Mucosa of rectum (tissue), 2 donors: ENCODE measurements around the gene ANP32B.
"Not testable (repeated sequence)": the region's sequence is repeated elsewhere in the genome, so short reads cannot be mapped to it uniquely, and the experiment has no call there.

Source experiments
- H3K27ac ChIP-seq, 2 donors: one replicate each; pipeline ENCODE4 v1.7.0; 2013; ENCODE audit warnings: inconsistent platforms in 2 of 2, low read depth in 2 of 2, low read length in 2 of 2
- H3K27me3 ChIP-seq, 2 donors: one replicate each; pipeline ENCODE4 v1.7.0; 2013; ENCODE audit warnings: low read length in 2 of 2; ENCODE audit not compliant: control insufficient read depth in 2 of 2, insufficient read depth in 2 of 2
- H3K36me3 ChIP-seq, 2 donors: one replicate each; pipeline ENCODE4 v1.7.0; 2013; ENCODE audit warnings: low read length in 2 of 2; ENCODE audit not compliant: control insufficient read depth in 2 of 2, insufficient read depth in 2 of 2
- H3K4me1 ChIP-seq, 2 donors: one replicate each; pipeline ENCODE4 v1.7.0; 2013; ENCODE audit warnings: low read length in 2 of 2, mild to moderate bottlenecking in 1 of 2; ENCODE audit not compliant: control insufficient read depth in 2 of 2, insufficient read depth in 2 of 2
- H3K4me3 ChIP-seq, 2 donors: one replicate each; pipeline ENCODE4 v1.7.0; 2013; ENCODE audit warnings: low read length in 2 of 2
- H3K9ac ChIP-seq, 2 donors: one replicate each; pipeline ENCODE4 v1.7.0; 2013; ENCODE audit warnings: low read length in 2 of 2, low read depth in 1 of 2, mild to moderate bottlenecking in 1 of 2
- H3K9me3 ChIP-seq, 2 donors: one replicate each; pipeline ENCODE4 v1.7.0; 2013; ENCODE audit warnings: low read length in 2 of 2; ENCODE audit not compliant: control insufficient read depth in 2 of 2
- donor health status: healthy.
- donor health status: Normal muscosa, but diverticular disease.

ANP32B gene

GRCh38 chr9:98019869-98020268 lies 36.7 kb downstream of the ANP32B start:
- Histone ChIP-seq H3K27ac (peak overlapping the region; percentile 78 to 83), H3K36me3 (peaks cover 28 to 36% of the 10 kb centered on the region in 2 donors)

GRCh38 chr9:98020476-98021145 lies 37.5 kb downstream of the ANP32B start:
- no peaks in the 10 kb centered on the region for H3K27me3 ChIP-seq
- H3K9me3 ChIP-seq = no peaks in the 10 kb centered on the region
- H3K4me3 ChIP-seq = no peak overlapping the region
- H3K36me3 ChIP-seq = peaks cover 22 to 29% of the 10 kb centered on the region in 2 donors
- H3K4me1 ChIP-seq = peaks cover 13 to 15% of the 10 kb centered on the region in 2 donors
- peak overlapping the region in 1 of 2 donors; percentile 83 for H3K27ac ChIP-seq
- H3K9ac ChIP-seq = no peak overlapping the region

More at GRCh38 chr9:98019869-98020268, 36.7 kb downstream of the ANP32B start:
- H3K4me3 ChIP-seq, H3K27me3 ChIP-seq, H3K9me3 ChIP-seq: not testable (repeated sequence)
- peak overlapping the region in 1 of 2 donors; percentile 2 for H3K9ac ChIP-seq
- H3K4me1 ChIP-seq = peaks cover 13 to 15% of the 10 kb centered on the region in 2 donors

GRCh38 chr9:98021306-98022040 lies 38.3 kb downstream of the ANP32B start:
- no peak overlapping the region for H3K27ac ChIP-seq
- H3K9ac ChIP-seq = no peak overlapping the region
- H3K27me3 ChIP-seq = no peaks in the 10 kb centered on the region
- H3K9me3 ChIP-seq = no peaks in the 10 kb centered on the region
- H3K4me1 ChIP-seq = peaks cover 13 to 15% of the 10 kb centered on the region in 2 donors
- H3K36me3 ChIP-seq = peaks cover 17 to 23% of the 10 kb centered on the region in 2 donors
- H3K4me3 ChIP-seq = no peak overlapping the region

GRCh38 chr9:98022447-98022846 lies 39.3 kb downstream of the ANP32B start:
- Histone ChIP-seq H3K9ac (no peak overlapping the region), H3K27ac (no peak overlapping the region), H3K9me3 (no peaks in the 10 kb centered on the region), H3K36me3 (peaks cover 8 to 22% of the 10 kb centered on the region in 2 donors), H3K4me3 (no peak overlapping the region), H3K4me1 (peaks cover 13 to 15% of the 10 kb centered on the region in 2 donors), H3K27me3 (no peaks in the 10 kb centered on the region)

- Histone ChIP-seq H3K36me3 (peaks cover 0 to 7% of the 10 kb centered on the region in 2 donors), H3K4me3 (no peak overlapping the region), H3K9me3 (no peaks in the 10 kb centered on the region), H3K9ac (no peak overlapping the region), H3K4me1 (peaks cover under 1% of the 10 kb centered on the region in 2 donors), H3K27ac (no peak overlapping the region), H3K27me3 (no peaks in the 10 kb centered on the region)
These were observed 41.6 kb downstream of the ANP32B start for GRCh38 chr9:98024702-98025101.

- Histone ChIP-seq H3K36me3 (no peaks in the 10 kb centered on the region), H3K27me3 (no peaks in the 10 kb centered on the region), H3K27ac (no peak overlapping the region), H3K4me3 (no peak overlapping the region), H3K9ac (no peak overlapping the region), H3K9me3 (no peaks in the 10 kb centered on the region), H3K4me1 (peaks cover 0 to 3% of the 10 kb centered on the region in 2 donors)
These were observed 48.0 kb downstream of the ANP32B start for GRCh38 chr9:98031169-98031568.

- no peak overlapping the region for H3K27ac ChIP-seq
- H3K27me3 ChIP-seq = no peaks in the 10 kb centered on the region
- H3K4me3 ChIP-seq = no peak overlapping the region
- H3K9ac ChIP-seq = no peak overlapping the region
- H3K9me3 ChIP-seq = no peaks in the 10 kb centered on the region
- no peaks in the 10 kb centered on the region for H3K36me3 ChIP-seq
- peaks cover 0 to 3% of the 10 kb centered on the region in 2 donors for H3K4me1 ChIP-seq
These were observed 48.8 kb downstream of the ANP32B start for GRCh38 chr9:98031935-98032334.

GRCh38 chr9:98034593-98035546 lies 51.7 kb downstream of the ANP32B start:
- Histone ChIP-seq H3K4me3 (peak overlapping the region in 1 of 2 donors; percentile 28), H3K36me3 (no peaks in the 10 kb centered on the region), H3K27me3 (no peaks in the 10 kb centered on the region), H3K9ac (no peak overlapping the region), H3K9me3 (no peaks in the 10 kb centered on the region), H3K4me1 (peaks cover 3 to 10% of the 10 kb centered on the region in 2 donors), H3K27ac (no peak overlapping the region)

GRCh38 chr9:98037357-98037756 lies 54.2 kb downstream of the ANP32B start:
- Histone ChIP-seq H3K27me3 (no peaks in the 10 kb centered on the region), H3K4me1 (peaks cover 3 to 10% of the 10 kb centered on the region in 2 donors), H3K9ac (no peak overlapping the region), H3K27ac (no peak overlapping the region), H3K9me3 (no peaks in the 10 kb centered on the region), H3K36me3 (no peaks in the 10 kb centered on the region), H3K4me3 (no peak overlapping the region)
